Skeletal muscle cell (primary cell): ENCODE measurements around the gene ITGA3.

Experiments used
- DNase-seq: peaks from one replicate; pipeline ENCODE4 v3.0.0-alpha.2; 2010; ENCODE audit warnings: low read depth
- H3K4me3 ChIP-seq: 2 replicates; pipeline ENCODE4 v1.5.1; 2011; ENCODE audit warnings: low read depth, mild to moderate bottlenecking, control low read depth, low read length, moderate library complexity

The ITGA3 gene

GRCh38 chr17:50064253-50065001 is 8.5 kb downstream of the ITGA3 start:
- H3K4me3 ChIP-seq: no peak overlapping the region
- peak; percentile 88 for DNase-seq

GRCh38 chr17:50065056-50065455 is 9.1 kb downstream of the ITGA3 start:
- DNase-seq: no peak
- no peak overlapping the region for H3K4me3 ChIP-seq

DNA sequence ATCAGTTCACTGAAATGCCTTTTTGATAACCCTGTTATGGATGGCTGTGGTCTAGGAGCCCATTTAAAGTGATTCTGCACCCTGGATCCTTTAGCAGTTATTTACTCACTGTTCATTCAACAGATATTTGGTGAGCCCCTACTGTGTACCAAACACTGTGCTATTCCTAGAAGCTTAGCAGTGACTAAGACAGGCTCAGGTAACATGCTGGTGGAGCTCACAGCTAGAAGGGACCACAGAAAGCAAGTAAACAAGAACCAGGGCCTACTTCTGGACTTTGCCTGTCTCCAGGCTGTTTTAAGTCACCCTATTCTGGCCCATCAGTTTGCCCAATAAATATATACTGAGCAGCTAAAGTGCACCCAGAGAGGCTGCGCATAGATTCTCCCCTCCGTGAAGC is 11.1 kb downstream of the ITGA3 start:
- H3K4me3 ChIP-seq: no peak overlapping the region
- no peak for DNase-seq

- H3K4me3 ChIP-seq: no peak overlapping the region
These were observed 12.1 kb downstream of the ITGA3 start for GRCh38 chr17:50067996-50068395.

GRCh38 chr17:50070908-50071680 is 15.2 kb downstream of the ITGA3 start:
- DNase-seq: no peak
- H3K4me3 ChIP-seq: no peak overlapping the region

More at GRCh38 chr17:50067996-50068395, 12.1 kb downstream of the ITGA3 start:
- DNase-seq: no peak

GRCh38 chr17:50071692-50072091 is 15.8 kb downstream of the ITGA3 start:
- H3K4me3 ChIP-seq: no peak overlapping the region
- DNase-seq: no peak

- DNase-seq: no peak
- H3K4me3 ChIP-seq: no peak overlapping the region
These were observed 16.2 kb downstream of the ITGA3 start for GRCh38 chr17:50072130-50072529.

- H3K4me3 ChIP-seq: no peak overlapping the region
- no peak for DNase-seq
These were observed 17.0 kb downstream of the ITGA3 start for GRCh38 chr17:50072925-50073324.

DNA sequence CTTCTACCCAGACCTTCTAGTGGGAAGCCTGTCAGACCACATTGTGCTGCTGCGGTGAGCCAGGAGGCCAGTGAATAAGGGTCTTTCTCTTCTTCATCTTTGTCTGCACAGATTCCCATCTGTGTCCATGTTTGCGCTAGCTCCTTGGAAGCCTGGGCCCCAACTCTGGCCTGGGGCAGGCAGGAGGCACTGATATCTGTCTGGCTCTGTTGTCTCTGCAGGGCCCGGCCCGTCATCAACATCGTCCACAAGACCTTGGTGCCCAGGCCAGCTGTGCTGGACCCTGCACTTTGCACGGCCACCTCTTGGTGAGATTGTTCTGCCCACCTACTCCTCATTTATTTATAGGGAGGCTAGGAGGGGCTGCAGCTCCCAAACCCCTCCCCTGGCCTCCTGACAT is 18.3 kb downstream of the ITGA3 start:
- no peak overlapping the region for H3K4me3 ChIP-seq
- no peak for DNase-seq

DNA sequence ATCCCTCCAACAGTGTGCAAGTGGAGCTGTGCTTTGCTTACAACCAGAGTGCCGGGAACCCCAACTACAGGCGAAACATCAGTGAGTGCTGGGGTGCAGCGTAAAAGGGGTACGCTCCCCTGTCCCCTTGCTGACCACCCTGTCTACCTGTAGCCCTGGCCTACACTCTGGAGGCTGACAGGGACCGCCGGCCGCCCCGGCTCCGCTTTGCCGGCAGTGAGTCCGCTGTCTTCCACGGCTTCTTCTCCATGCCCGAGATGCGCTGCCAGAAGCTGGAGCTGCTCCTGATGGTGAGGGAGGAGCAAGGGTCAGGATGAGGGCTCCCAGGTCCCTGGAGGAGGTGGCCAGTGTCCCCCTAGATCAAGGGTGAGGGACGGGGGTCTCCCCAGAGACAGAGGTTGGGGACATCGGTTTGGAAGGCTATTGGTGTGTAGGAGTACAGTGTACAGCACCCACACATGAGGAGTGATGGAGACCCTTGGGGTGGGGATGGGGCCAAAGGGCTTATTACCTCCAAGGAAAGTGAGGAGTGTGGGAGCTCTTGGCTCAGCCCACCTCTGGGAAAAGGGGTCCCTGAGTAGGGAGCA is 19.6 kb downstream of the ITGA3 start:
- no peak overlapping the region for H3K4me3 ChIP-seq
- no peak for DNase-seq

- no peak overlapping the region for H3K4me3 ChIP-seq
- no peak for DNase-seq
These were observed 20.3 kb downstream of the ITGA3 start for GRCh38 chr17:50076221-50076590.

- no peak for DNase-seq
- no peak overlapping the region for H3K4me3 ChIP-seq
These were observed 20.8 kb downstream of the ITGA3 start for GRCh38 chr17:50076591-50077235.

- DNase-seq: no peak
- H3K4me3 ChIP-seq: no peak overlapping the region
These were observed 22.5 kb downstream of the ITGA3 start for GRCh38 chr17:50078430-50078829.

- no peak for DNase-seq
- no peak overlapping the region for H3K4me3 ChIP-seq
These were observed 23.6 kb downstream of the ITGA3 start for GRCh38 chr17:50079334-50080095.

- no peak overlapping the region for H3K4me3 ChIP-seq
- DNase-seq: no peak
These were observed 24.2 kb downstream of the ITGA3 start for GRCh38 chr17:50080096-50080480.

DNA sequence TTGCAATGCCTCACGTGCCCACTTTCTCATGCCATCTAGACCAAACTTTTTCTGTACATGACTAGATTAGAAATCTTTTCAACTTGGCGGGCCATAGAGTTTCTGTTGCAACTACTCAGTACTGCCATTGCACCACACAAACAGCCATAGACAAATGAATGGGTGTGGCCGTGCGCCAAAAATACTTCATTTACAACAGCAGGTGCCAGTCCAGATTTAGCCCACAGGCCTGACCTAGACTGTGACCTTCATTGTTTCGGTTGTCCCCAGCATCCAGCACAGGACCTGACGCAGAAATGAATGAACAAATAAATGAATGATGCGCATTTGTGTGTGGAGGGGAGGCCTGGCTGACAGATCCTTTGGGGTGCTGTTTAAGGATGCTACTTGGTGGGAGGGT is 24.9 kb downstream of the ITGA3 start:
- no peak for DNase-seq
- no peak overlapping the region for H3K4me3 ChIP-seq

DNA sequence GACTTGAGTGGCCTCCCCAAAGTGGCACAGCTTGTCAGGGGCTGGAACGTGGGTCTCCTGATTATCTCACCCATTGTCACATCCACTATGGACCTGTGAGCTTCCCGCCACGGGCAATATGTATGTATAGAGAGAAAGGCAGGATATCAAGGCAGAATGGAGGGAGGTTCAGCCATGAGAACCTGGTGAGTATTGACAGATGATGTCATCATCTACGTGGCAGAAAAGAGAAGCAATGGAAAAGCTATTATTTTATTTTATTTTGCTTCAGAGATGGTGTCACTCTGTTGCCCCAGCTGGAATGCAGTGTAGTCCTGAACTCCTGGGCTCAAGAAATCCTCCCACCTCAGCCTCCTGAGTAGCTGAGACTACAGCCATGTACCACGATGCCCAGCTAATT is 25.8 kb downstream of the ITGA3 start:
- no peak for DNase-seq
- no peak overlapping the region for H3K4me3 ChIP-seq

DNA sequence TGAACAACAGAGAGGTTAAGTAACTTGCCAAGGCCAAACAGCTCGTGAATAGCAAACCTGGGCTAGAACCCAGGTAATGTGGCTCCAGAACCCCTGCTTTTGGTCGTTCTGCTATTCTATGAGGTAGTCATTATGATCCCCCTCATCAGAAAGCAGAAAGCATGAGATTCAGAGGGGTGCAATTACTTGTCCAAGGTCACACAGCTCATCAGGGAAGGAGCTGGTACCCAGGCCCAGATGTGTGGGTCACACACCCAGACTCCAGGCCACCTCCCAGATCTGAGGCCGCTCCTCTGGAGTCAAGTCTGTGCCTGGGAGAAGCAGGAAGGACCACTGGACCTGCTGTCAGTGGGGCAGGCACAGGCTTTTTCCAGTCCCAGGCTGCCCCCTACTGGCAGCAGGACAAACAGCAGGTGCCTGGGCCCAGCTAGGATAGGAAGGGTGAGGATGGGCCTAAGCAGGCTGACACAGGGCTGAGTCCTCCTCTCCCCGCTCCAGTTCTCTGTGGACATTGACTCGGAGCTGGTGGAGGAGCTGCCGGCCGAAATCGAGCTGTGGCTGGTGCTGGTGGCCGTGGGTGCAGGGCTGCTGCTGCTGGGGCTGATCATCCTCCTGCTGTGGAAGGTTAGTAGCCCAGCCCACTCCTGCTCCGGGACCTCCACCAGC is 31.5 kb downstream of the ITGA3 start:
- no peak overlapping the region for H3K4me3 ChIP-seq
- DNase-seq: no peak

GRCh38 chr17:50087912-50088405 is 32.0 kb downstream of the ITGA3 start:
- H3K4me3 ChIP-seq: no peak overlapping the region
- DNase-seq: no peak
